ENCODE results near the gene DOHH.
A peak's percentile ranks its signal among the peaks of the same experiment; 100 is the strongest.

DOHH gene

GRCh38 chr19:3499738-3500428 is 591 bp downstream of the DOHH start:
- no peak for DNase-seq

GRCh38 chr19:3497757-3498520 is 2.5 kb downstream of the DOHH start:
- DNase-seq, result no peak

GRCh38 chr19:3496392-3497273 is 3.8 kb downstream of the DOHH start:
- DNase-seq, result no peak

- DNase-seq, result peak; percentile 58
Observed at GRCh38 chr19:3494559-3494958, 5.9 kb downstream of the DOHH start.

GRCh38 chr19:3494051-3494450 is 6.4 kb downstream of the DOHH start:
- peak; percentile 57 for DNase-seq

- DNase-seq, result no peak
Observed at GRCh38 chr19:3493651-3494050, 6.8 kb downstream of the DOHH start.

GRCh38 chr19:3492919-3493318 is 7.6 kb downstream of the DOHH start:
- DNase-seq, result no peak

- no peak for DNase-seq
Observed at GRCh38 chr19:3492131-3492839, 8.2 kb downstream of the DOHH start.

- no peak for DNase-seq
Observed at GRCh38 chr19:3491396-3492119, 8.9 kb downstream of the DOHH start.

GRCh38 chr19:3483226-3483628 is 17.2 kb downstream of the DOHH start, which contains the start of gene SMIM44:
Gene SMIM44, minus strand, starts transcription at chr19:3483441. Its CDS starts 38 bp downstream, at chr19:3483403.
- DNase-seq, result no peak

- no peak for DNase-seq
Observed at GRCh38 chr19:3482507-3483225, 17.8 kb downstream of the DOHH start.

- no peak for DNase-seq
Observed at GRCh38 chr19:3481241-3482090, 19.0 kb downstream of the DOHH start.

- DNase-seq, result no peak
Observed at GRCh38 chr19:3480383-3481091, 19.9 kb downstream of the DOHH start, which contains the start of gene SMIM24. Gene SMIM24, minus strand, starts transcription at chr19:3480525. Its CDS starts 62 bp downstream, at chr19:3480463.

- peak; percentile 65 for DNase-seq
Observed at GRCh38 chr19:3479834-3480215, 20.6 kb downstream of the DOHH start.

GRCh38 chr19:3479177-3479833 is 21.2 kb downstream of the DOHH start:
- DNase-seq, result peak; percentile 66

- peak; percentile 33 for DNase-seq
Observed at GRCh38 chr19:3478409-3479176, 21.9 kb downstream of the DOHH start.

GRCh38 chr19:3477951-3478350 is 22.5 kb downstream of the DOHH start:
- no peak for DNase-seq

GRCh38 chr19:3477506-3477905 is 23.0 kb downstream of the DOHH start:
- DNase-seq, result no peak
